ENCODE data around the gene EPG5.

Gene EPG5

GRCh38 chr18:45802814-45803492, 164.2 kb downstream of the EPG5 start:
- DNase-seq (ENCODE audit: low spot score), result peak; percentile 79

GRCh38 chr18:45801416-45802004, 165.6 kb downstream of the EPG5 start:
- no peak for DNase-seq (ENCODE audit: low spot score)
